Endothelial cell (in vitro differentiated cells): Measurements from ENCODE around the gene CXCL14. TPM values are rescaled to one million over a fixed set of nuclear protein-coding genes. Genes with fewer than 3 reads are reported as not detected.

Source experiments
- DNase-seq: peaks from one replicate; pipeline ENCODE4 v3.0.0; 2021; ENCODE audit warnings: low spot score
- H3K27ac Mint-ChIP-seq: one replicate; pipeline ENCODE4 v1.8.0; 2021; ENCODE audit warnings: mixed read lengths, inconsistent platforms; ENCODE audit not compliant: unreplicated experiment
- H3K27me3 Mint-ChIP-seq: one replicate; pipeline ENCODE4 v1.8.0; 2021; ENCODE audit warnings: mild to moderate bottlenecking, moderate library complexity, mixed read lengths, inconsistent platforms; ENCODE audit not compliant: unreplicated experiment
- H3K36me3 Mint-ChIP-seq: one replicate; pipeline ENCODE4 v1.8.0; 2021; ENCODE audit warnings: mild to moderate bottlenecking, low read depth, mixed read lengths, inconsistent platforms; ENCODE audit not compliant: unreplicated experiment
- H3K4me1 Mint-ChIP-seq: one replicate; pipeline ENCODE4 v1.8.0; 2021; ENCODE audit warnings: mild to moderate bottlenecking, mixed read lengths, inconsistent platforms; ENCODE audit not compliant: unreplicated experiment
- H3K4me3 Mint-ChIP-seq: one replicate; pipeline ENCODE4 v1.8.0; 2021; ENCODE audit warnings: mild to moderate bottlenecking, mixed read lengths, inconsistent platforms; ENCODE audit not compliant: unreplicated experiment
- H3K9me3 Mint-ChIP-seq: one replicate; pipeline ENCODE4 v1.8.0; 2021; ENCODE audit warnings: mixed read lengths, inconsistent platforms; ENCODE audit not compliant: unreplicated experiment
- total RNA-seq: library from RNA; stranded (reverse); fragmentation: NEBNext Ultra II Directional; extraction: Animal tissue kit (Norgen Biotek cat#: 25700); gene quantifications from one replicate; pipeline ENCODE4 v1.2.1, GENCODE V29; 2021; ENCODE audit not compliant: unreplicated experiment
- TF ChIP-seq, protein P1 (sequence below): fragments of 200-600 bp; sonication (generic); IDR thresholded peaks from one replicate; pipeline ENCODE4 v1.5.0; 2021; ENCODE audit warnings: antibody characterized with exemption; ENCODE audit not compliant: unreplicated experiment

CXCL14 gene
- total RNA-seq, 1 donor from 2014 or later, result 0.13 TPM

DNA sequence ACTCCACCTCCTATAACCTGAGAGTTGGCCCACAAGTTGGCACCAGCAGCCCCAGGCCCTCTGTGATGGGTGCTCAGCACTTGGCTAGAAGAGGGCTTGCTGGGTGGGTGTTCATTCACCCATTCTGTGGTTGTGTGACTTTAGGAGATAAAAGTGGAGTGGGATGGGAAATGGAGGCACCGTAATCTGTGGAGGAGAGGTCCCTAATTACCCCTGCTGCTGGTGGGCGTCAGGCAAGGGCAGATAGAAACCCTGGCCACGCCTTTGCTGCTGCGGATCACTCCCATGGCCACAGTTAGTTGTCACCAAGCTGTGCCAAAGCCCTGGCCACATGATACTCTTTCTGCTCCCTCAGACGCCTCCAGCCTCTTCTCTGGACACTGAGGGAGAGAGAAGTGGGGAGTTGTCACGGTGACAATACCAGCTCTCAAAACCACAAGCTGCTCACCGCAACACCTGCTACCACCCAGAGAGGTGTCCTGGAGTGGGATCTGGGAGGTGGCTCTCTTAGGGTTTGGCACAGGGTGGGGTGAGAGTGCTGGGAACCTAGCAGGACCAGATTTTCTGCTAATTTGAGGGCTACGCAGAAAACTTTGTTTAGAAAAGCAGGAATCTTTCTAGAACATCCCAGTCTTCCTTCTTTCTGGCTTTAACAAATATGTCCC, 31.1 kb downstream of the CXCL14 start:
- Mint-ChIP-seq H3K4me1 (peaks cover 14% of the 10 kb centered on the region), H3K27ac (no peak overlapping the region), H3K27me3 (peaks cover 31% of the 10 kb centered on the region), H3K4me3 (no peak overlapping the region), H3K9me3 (no peaks in the 10 kb centered on the region), H3K36me3 (no peaks in the 10 kb centered on the region)
- TF ChIP-seq, protein P1, sequence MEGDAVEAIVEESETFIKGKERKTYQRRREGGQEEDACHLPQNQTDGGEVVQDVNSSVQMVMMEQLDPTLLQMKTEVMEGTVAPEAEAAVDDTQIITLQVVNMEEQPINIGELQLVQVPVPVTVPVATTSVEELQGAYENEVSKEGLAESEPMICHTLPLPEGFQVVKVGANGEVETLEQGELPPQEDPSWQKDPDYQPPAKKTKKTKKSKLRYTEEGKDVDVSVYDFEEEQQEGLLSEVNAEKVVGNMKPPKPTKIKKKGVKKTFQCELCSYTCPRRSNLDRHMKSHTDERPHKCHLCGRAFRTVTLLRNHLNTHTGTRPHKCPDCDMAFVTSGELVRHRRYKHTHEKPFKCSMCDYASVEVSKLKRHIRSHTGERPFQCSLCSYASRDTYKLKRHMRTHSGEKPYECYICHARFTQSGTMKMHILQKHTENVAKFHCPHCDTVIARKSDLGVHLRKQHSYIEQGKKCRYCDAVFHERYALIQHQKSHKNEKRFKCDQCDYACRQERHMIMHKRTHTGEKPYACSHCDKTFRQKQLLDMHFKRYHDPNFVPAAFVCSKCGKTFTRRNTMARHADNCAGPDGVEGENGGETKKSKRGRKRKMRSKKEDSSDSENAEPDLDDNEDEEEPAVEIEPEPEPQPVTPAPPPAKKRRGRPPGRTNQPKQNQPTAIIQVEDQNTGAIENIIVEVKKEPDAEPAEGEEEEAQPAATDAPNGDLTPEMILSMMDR, result no peak
- DNase-seq, result no peak

DNA sequence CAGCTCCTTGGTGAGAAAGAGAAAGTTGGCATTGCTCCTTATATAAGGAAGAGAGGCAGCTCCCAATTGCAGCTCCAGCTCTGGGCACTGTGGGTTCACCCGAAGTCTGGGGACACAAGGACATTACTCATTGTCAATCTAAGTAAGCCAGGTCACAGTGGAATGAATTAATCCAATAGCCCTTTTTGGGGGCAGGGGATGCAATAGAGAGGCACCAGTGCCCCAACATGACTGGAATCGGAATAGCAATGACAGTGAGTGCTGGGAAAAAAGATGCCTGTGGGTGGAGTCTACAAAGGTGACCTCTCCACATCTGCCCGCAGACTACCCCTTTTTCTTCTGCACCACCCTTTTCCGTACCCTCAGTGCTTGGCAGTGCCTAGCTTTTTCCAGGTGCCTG, 31.9 kb downstream of the CXCL14 start:
- Mint-ChIP-seq H3K9me3 (no peaks in the 10 kb centered on the region), H3K4me3 (no peak overlapping the region), H3K27me3 (peaks cover 31% of the 10 kb centered on the region), H3K27ac (no peak overlapping the region), H3K36me3 (no peaks in the 10 kb centered on the region), H3K4me1 (peaks cover 14% of the 10 kb centered on the region)
- no peak for DNase-seq
- TF ChIP-seq, protein P1, result no peak

DNA sequence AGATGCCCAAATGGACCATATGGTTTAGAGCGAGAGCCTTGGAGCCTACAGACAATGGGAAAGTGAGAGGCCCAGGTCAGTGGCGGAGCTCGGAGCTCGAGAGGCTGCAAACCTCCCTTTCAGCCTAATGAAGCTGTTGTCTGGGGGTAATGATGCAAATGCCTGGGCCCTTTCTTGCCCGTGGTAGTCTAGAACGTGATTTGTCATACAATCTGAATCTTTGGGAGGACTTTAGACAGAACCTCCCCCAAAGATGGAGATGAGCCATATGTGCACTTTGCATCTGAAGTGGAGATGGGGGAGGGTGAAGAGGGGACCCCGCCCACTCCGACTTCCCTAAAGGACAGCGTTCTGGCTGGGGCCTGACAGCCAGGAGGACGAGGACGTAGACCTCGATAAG, 32.7 kb downstream of the CXCL14 start:
- H3K4me3 Mint-ChIP-seq, result no peak overlapping the region
- H3K27ac Mint-ChIP-seq, result no peak overlapping the region
- H3K36me3 Mint-ChIP-seq, result no peaks in the 10 kb centered on the region
- peaks cover 34% of the 10 kb centered on the region for H3K27me3 Mint-ChIP-seq
- peaks cover 14% of the 10 kb centered on the region for H3K4me1 Mint-ChIP-seq
- no peaks in the 10 kb centered on the region for H3K9me3 Mint-ChIP-seq
- TF ChIP-seq, protein P1, result no peak
- DNase-seq, result no peak

DNA sequence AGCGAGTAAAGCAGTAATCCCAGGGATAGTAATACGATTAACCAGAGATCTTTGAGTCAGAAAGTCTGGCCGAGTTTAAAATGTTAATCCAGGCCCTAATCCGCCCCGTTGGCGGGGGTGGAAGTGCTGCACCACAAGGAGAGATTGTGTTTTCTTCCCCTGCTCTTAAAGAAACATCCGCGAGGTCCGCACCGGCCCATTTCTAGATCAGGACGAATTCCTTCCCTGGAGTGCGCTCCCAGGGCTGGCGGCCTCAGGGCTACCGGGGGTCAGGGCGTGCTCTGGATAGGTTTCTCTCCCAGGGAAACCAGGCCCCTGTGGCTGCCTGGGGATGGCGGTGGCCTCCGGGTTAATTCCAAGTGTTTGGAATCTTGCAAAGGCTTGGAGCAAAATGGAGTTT, 33.7 kb downstream of the CXCL14 start:
- H3K27me3 Mint-ChIP-seq, result peaks cover 37% of the 10 kb centered on the region
- H3K4me1 Mint-ChIP-seq, result peaks cover 14% of the 10 kb centered on the region
- TF ChIP-seq, protein P1, result no peak
- no peaks in the 10 kb centered on the region for H3K36me3 Mint-ChIP-seq
- H3K9me3 Mint-ChIP-seq, result no peaks in the 10 kb centered on the region
- no peak overlapping the region for H3K27ac Mint-ChIP-seq
- no peak overlapping the region for H3K4me3 Mint-ChIP-seq
- DNase-seq, result no peak

DNA sequence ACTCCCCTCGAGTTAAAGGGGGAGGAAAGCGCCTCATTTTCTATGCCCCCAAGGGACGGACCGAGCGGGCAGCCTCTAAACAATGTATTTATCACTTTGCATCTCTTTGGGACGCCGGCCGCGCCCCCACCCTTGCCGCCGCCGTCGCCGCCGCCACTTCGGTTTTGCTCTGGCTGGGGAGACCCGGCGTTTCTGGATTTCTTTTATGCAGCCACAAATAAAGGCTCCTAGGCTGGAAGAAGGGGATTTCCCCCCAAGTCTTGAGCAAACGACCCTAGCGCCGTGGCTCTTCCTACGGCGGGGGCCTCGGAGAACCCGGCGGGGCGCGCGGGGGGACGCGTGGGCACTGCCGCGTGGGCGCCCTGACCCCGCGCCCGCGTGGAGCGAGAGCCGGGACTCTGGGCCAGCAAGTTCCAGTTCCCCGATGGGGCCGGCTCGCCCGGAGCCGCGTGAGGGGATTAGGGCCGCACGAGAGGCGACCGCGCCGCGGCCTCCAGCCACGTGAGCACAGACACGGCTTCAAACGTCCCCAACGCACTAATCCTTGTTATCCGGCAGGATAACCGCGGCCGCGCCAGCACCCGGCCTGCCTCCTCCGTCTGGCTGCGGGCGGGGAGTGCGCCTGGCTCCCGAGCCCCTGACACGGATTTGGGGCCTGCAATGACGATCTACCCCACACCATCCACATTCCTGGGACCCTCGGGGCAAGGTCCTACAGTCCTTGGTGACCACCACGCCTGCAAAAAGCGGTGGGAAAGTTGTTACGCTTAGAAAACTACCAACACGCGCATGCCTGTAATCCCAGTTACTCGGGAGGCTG, 35.1 kb downstream of the CXCL14 start:
- peaks cover 14% of the 10 kb centered on the region for H3K4me1 Mint-ChIP-seq
- no peaks in the 10 kb centered on the region for H3K36me3 Mint-ChIP-seq
- no peak for DNase-seq
- H3K27ac Mint-ChIP-seq, result no peak overlapping the region
- TF ChIP-seq, protein P1, result no peak
- H3K4me3 Mint-ChIP-seq, result peak overlapping the region; percentile 87
- H3K9me3 Mint-ChIP-seq, result no peaks in the 10 kb centered on the region
- H3K27me3 Mint-ChIP-seq, result peaks cover 38% of the 10 kb centered on the region
